HG03159 (cell line): ENCODE measurements around the gene PEAK3.

Experiments
- ATAC-seq: cut with Tn5 transposase; IDR thresholded peaks from one replicate; pipeline ENCODE4 v1.9.1; 2021; ENCODE audit warnings: mild to moderate bottlenecking, moderate library complexity; ENCODE audit not compliant: unreplicated experiment

PEAK3 gene

GRCh38 chr19:2251106-2252054 is 30.6 kb downstream of the PEAK3 start:
- no peak for ATAC-seq

GRCh38 chr19:2250766-2251105 is 31.2 kb downstream of the PEAK3 start:
- ATAC-seq: no peak

GRCh38 chr19:2249880-2250765 is 31.9 kb downstream of the PEAK3 start:
- no peak for ATAC-seq

GRCh38 chr19:2249010-2249866 is 32.7 kb downstream of the PEAK3 start, which contains the start of gene AMH:
Gene AMH (plus strand): TSS chr19:2249323. CDS start chr19:2249333, 10 bp downstream.
- ATAC-seq: no peak

GRCh38 chr19:2248136-2249009 is 33.6 kb downstream of the PEAK3 start:
- ATAC-seq: no peak

- no peak for ATAC-seq
Observed at GRCh38 chr19:2247433-2248101, 34.4 kb downstream of the PEAK3 start.

GRCh38 chr19:2246801-2247361 is 35.1 kb downstream of the PEAK3 start:
- no peak for ATAC-seq

GRCh38 chr19:2246014-2246620 is 35.9 kb downstream of the PEAK3 start:
- ATAC-seq: no peak

- no peak for ATAC-seq
Observed at GRCh38 chr19:2245273-2245672, 36.7 kb downstream of the PEAK3 start.

- ATAC-seq: no peak
Observed at GRCh38 chr19:2244486-2244885, 37.5 kb downstream of the PEAK3 start.

- no peak for ATAC-seq
Observed at GRCh38 chr19:2244125-2244411, 37.9 kb downstream of the PEAK3 start.

- ATAC-seq: no peak
Observed at GRCh38 chr19:2243274-2244124, 38.5 kb downstream of the PEAK3 start.

- ATAC-seq: no peak
Observed at GRCh38 chr19:2242816-2243215, 39.2 kb downstream of the PEAK3 start.

GRCh38 chr19:2242092-2242537 is 39.9 kb downstream of the PEAK3 start:
- no peak for ATAC-seq

GRCh38 chr19:2240881-2241760 is 40.9 kb downstream of the PEAK3 start:
- no peak for ATAC-seq
